ENCODE data around the gene LRRN2.

LRRN2 gene

GRCh38 chr1:204627436-204627835 is 58.1 kb downstream of the LRRN2 start:
- peak in 1 of 14 donors; percentile 65 for DNase-seq

- no peak for DNase-seq
Measured at GRCh38 chr1:204626381-204626780, 59.2 kb downstream of the LRRN2 start.

- no peak for DNase-seq
Measured at GRCh38 chr1:204624631-204625216, 60.8 kb downstream of the LRRN2 start.

GRCh38 chr1:204623894-204624361 is 61.6 kb downstream of the LRRN2 start:
- no peak for DNase-seq

- no peak for DNase-seq
Measured at GRCh38 chr1:204623365-204623893, 62.1 kb downstream of the LRRN2 start.

- no peak for DNase-seq
Measured at GRCh38 chr1:204621996-204622395, 63.5 kb downstream of the LRRN2 start.

- DNase-seq: no peak
Measured at GRCh38 chr1:204621396-204621795, 64.1 kb downstream of the LRRN2 start.

GRCh38 chr1:204619721-204620120 is 65.8 kb downstream of the LRRN2 start:
- peak in 1 of 14 donors; percentile 15 for DNase-seq

GRCh38 chr1:204618148-204618760 is 67.3 kb downstream of the LRRN2 start:
- DNase-seq: no peak

- DNase-seq: peak in 12 of 14 donors; percentile 17 to 82 (median 58)
Measured at GRCh38 chr1:204617256-204618147, 68.0 kb downstream of the LRRN2 start.

- DNase-seq: no peak
Measured at GRCh38 chr1:204616641-204617040, 68.9 kb downstream of the LRRN2 start.

GRCh38 chr1:204615881-204616280 is 69.7 kb downstream of the LRRN2 start:
- peak in 1 of 14 donors; percentile 83 for DNase-seq

GRCh38 chr1:204613636-204614035 is 71.9 kb downstream of the LRRN2 start:
- no peak for DNase-seq

GRCh38 chr1:204612326-204612725 is 73.2 kb downstream of the LRRN2 start:
- DNase-seq: no peak

GRCh38 chr1:204611036-204611435 is 74.5 kb downstream of the LRRN2 start:
- DNase-seq: no peak

GRCh38 chr1:204607910-204608309 is 77.6 kb downstream of the LRRN2 start:
- no peak for DNase-seq

- no peak for DNase-seq
Measured at GRCh38 chr1:204605791-204606190, 79.7 kb downstream of the LRRN2 start.

GRCh38 chr1:204602871-204603542 is 82.5 kb downstream of the LRRN2 start:
- DNase-seq: no peak

- no peak for DNase-seq
Measured at GRCh38 chr1:204602111-204602579, 83.4 kb downstream of the LRRN2 start.

- DNase-seq: no peak
Measured at GRCh38 chr1:204600968-204601367, 84.6 kb downstream of the LRRN2 start.

- no peak for DNase-seq
Measured at GRCh38 chr1:204600203-204600602, 85.3 kb downstream of the LRRN2 start.

- no peak for DNase-seq
Measured at GRCh38 chr1:204599596-204599995, 85.9 kb downstream of the LRRN2 start.
